ENCODE results near the gene AQR. TPM values are rescaled to one million over a fixed set of nuclear protein-coding genes. Genes with fewer than 3 reads are reported as not detected.
A peak's percentile ranks its signal among the peaks of the same experiment; 100 is the strongest.

Gene AQR
- total RNA-seq, 1 donor = 38.4 TPM

GRCh38 chr15:34905047-34905446 lies 64.5 kb downstream of the AQR start:
- no peak overlapping the region for H3K4me3 ChIP-seq (ENCODE audit: low read depth, low read length)
- DNase-seq (ENCODE audit: low read depth) = peak; percentile 21
- no peak for TF ChIP-seq CTCF (IDR thresholded peaks at IDR 0.05; ENCODE audit: insufficient read depth, low read depth, low read length)

GRCh38 chr15:34904527-34904926 lies 65.0 kb downstream of the AQR start:
- no peak overlapping the region for H3K4me3 ChIP-seq (ENCODE audit: low read depth, low read length)
- TF ChIP-seq CTCF (IDR thresholded peaks at IDR 0.05; ENCODE audit: insufficient read depth, low read depth, low read length) = no peak
- DNase-seq (ENCODE audit: low read depth) = no peak

GRCh38 chr15:34900748-34901147 lies 68.8 kb downstream of the AQR start:
- DNase-seq (ENCODE audit: low read depth) = no peak
- no peak overlapping the region for H3K4me3 ChIP-seq (ENCODE audit: low read depth, low read length)
- TF ChIP-seq CTCF (IDR thresholded peaks at IDR 0.05; ENCODE audit: insufficient read depth, low read depth, low read length) = no peak

- DNase-seq (ENCODE audit: low read depth) = no peak
- no peak overlapping the region for H3K4me3 ChIP-seq (ENCODE audit: low read depth, low read length)
- TF ChIP-seq CTCF (IDR thresholded peaks at IDR 0.05; ENCODE audit: insufficient read depth, low read depth, low read length) = no peak
Observed at GRCh38 chr15:34896183-34896582, 73.4 kb downstream of the AQR start.

GRCh38 chr15:34893967-34894366 lies 75.6 kb downstream of the AQR start:
- DNase-seq (ENCODE audit: low read depth) = no peak
- no peak for TF ChIP-seq CTCF (IDR thresholded peaks at IDR 0.05; ENCODE audit: insufficient read depth, low read depth, low read length)
- H3K4me3 ChIP-seq (ENCODE audit: low read depth, low read length) = no peak overlapping the region

- H3K4me3 ChIP-seq (ENCODE audit: low read depth, low read length) = no peak overlapping the region
- DNase-seq (ENCODE audit: low read depth) = no peak
- no peak for TF ChIP-seq CTCF (IDR thresholded peaks at IDR 0.05; ENCODE audit: insufficient read depth, low read depth, low read length)
Observed at GRCh38 chr15:34892963-34893591, 76.5 kb downstream of the AQR start.

GRCh38 chr15:34890424-34890823 lies 79.1 kb downstream of the AQR start:
- TF ChIP-seq CTCF (IDR thresholded peaks at IDR 0.05; ENCODE audit: insufficient read depth, low read depth, low read length) = no peak
- no peak overlapping the region for H3K4me3 ChIP-seq (ENCODE audit: low read depth, low read length)
- peak; percentile 21 for DNase-seq (ENCODE audit: low read depth)

Data from fibroblast of villous mesenchyme (primary cell).